Measurements from ENCODE around the gene SLC25A19.

The SLC25A19 gene

DNA sequence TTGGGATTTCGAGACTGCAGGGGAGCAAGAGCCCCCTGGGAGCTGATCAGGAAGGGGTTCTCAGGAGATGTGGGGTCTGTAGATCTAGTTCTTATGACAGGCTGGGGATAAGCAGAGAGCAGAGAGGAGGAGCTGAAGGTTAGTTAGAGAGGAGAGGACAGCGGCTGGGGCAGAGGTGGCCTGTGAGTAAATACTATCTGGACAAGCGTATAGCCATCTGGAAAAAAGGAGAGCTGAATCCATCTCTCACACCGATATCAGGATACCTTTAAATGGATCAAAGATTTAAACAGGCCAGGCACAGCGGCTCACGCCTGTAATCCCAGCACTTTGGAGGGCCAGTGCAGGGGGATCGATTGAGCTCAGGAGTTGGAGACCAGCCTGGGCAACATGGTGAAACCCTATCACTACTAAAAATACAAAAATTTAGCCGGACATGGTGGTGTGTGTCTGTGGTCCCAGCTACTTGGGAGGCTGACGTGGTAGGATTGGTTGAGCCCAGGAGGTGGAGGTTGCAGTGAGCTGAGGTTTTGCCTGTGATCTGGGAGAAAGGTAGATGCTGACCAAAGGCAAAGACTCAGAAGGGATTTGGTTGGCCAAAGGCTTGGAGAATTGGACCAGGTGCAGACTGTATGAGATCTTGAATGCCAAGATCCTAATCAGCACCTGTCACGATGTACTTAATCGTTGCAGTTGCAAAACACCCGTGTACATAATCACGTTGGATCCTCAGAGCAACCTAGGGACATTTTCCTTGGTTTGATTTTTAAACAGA, 18.9 kb upstream of the SLC25A19 start:
- TF ChIP-seq ZNF565 (CRISPR knock-in tag; conservative IDR thresholded peaks at IDR 0.05; ENCODE audit: low read depth) (no peak), ZNF70 (CRISPR knock-in tag; IDR thresholded peaks at IDR 0.05) (no peak), BACH2 (CRISPR knock-in tag; IDR thresholded peaks at IDR 0.05; ENCODE audit: borderline replicate concordance) (no peak), OSR1 (CRISPR knock-in tag; IDR thresholded peaks at IDR 0.05) (no peak), PPARA (CRISPR knock-in tag; IDR thresholded peaks at IDR 0.05; ENCODE audit: borderline replicate concordance) (no peak), ZNF8 (CRISPR knock-in tag; IDR thresholded peaks at IDR 0.05) (no peak), ARNTL (CRISPR knock-in tag; IDR thresholded peaks at IDR 0.05; ENCODE audit: borderline replicate concordance, low read depth) (no peak), SNAI2 (CRISPR knock-in tag; IDR thresholded peaks at IDR 0.05) (no peak), ESRRG (CRISPR knock-in tag; IDR thresholded peaks at IDR 0.05) (no peak), TOX (CRISPR knock-in tag; IDR thresholded peaks at IDR 0.05; ENCODE audit: borderline replicate concordance) (no peak), TCF4 (CRISPR knock-in tag; IDR thresholded peaks at IDR 0.05; ENCODE audit: borderline replicate concordance) (no peak)
- TF ChIP-seq, protein P1, sequence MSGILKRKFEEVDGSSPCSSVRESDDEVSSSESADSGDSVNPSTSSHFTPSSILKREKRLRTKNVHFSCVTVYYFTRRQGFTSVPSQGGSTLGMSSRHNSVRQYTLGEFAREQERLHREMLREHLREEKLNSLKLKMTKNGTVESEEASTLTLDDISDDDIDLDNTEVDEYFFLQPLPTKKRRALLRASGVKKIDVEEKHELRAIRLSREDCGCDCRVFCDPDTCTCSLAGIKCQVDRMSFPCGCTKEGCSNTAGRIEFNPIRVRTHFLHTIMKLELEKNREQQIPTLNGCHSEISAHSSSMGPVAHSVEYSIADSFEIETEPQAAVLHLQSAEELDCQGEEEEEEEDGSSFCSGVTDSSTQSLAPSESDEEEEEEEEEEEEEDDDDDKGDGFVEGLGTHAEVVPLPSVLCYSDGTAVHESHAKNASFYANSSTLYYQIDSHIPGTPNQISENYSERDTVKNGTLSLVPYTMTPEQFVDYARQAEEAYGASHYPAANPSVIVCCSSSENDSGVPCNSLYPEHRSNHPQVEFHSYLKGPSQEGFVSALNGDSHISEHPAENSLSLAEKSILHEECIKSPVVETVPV (CRISPR knock-in tag; IDR thresholded peaks at IDR 0.05) = no peak
- TF ChIP-seq, protein P2, sequence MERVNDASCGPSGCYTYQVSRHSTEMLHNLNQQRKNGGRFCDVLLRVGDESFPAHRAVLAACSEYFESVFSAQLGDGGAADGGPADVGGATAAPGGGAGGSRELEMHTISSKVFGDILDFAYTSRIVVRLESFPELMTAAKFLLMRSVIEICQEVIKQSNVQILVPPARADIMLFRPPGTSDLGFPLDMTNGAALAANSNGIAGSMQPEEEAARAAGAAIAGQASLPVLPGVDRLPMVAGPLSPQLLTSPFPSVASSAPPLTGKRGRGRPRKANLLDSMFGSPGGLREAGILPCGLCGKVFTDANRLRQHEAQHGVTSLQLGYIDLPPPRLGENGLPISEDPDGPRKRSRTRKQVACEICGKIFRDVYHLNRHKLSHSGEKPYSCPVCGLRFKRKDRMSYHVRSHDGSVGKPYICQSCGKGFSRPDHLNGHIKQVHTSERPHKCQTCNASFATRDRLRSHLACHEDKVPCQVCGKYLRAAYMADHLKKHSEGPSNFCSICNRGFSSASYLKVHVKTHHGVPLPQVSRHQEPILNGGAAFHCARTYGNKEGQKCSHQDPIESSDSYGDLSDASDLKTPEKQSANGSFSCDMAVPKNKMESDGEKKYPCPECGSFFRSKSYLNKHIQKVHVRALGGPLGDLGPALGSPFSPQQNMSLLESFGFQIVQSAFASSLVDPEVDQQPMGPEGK (CRISPR knock-in tag; IDR thresholded peaks at IDR 0.05; ENCODE audit: borderline replicate concordance) = no peak
- TF ChIP-seq, protein P3, sequence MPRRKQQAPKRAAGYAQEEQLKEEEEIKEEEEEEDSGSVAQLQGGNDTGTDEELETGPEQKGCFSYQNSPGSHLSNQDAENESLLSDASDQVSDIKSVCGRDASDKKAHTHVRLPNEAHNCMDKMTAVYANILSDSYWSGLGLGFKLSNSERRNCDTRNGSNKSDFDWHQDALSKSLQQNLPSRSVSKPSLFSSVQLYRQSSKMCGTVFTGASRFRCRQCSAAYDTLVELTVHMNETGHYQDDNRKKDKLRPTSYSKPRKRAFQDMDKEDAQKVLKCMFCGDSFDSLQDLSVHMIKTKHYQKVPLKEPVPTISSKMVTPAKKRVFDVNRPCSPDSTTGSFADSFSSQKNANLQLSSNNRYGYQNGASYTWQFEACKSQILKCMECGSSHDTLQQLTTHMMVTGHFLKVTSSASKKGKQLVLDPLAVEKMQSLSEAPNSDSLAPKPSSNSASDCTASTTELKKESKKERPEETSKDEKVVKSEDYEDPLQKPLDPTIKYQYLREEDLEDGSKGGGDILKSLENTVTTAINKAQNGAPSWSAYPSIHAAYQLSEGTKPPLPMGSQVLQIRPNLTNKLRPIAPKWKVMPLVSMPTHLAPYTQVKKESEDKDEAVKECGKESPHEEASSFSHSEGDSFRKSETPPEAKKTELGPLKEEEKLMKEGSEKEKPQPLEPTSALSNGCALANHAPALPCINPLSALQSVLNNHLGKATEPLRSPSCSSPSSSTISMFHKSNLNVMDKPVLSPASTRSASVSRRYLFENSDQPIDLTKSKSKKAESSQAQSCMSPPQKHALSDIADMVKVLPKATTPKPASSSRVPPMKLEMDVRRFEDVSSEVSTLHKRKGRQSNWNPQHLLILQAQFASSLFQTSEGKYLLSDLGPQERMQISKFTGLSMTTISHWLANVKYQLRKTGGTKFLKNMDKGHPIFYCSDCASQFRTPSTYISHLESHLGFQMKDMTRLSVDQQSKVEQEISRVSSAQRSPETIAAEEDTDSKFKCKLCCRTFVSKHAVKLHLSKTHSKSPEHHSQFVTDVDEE (CRISPR knock-in tag; IDR thresholded peaks at IDR 0.05) = no peak
- no peak for ATAC-seq

DNA sequence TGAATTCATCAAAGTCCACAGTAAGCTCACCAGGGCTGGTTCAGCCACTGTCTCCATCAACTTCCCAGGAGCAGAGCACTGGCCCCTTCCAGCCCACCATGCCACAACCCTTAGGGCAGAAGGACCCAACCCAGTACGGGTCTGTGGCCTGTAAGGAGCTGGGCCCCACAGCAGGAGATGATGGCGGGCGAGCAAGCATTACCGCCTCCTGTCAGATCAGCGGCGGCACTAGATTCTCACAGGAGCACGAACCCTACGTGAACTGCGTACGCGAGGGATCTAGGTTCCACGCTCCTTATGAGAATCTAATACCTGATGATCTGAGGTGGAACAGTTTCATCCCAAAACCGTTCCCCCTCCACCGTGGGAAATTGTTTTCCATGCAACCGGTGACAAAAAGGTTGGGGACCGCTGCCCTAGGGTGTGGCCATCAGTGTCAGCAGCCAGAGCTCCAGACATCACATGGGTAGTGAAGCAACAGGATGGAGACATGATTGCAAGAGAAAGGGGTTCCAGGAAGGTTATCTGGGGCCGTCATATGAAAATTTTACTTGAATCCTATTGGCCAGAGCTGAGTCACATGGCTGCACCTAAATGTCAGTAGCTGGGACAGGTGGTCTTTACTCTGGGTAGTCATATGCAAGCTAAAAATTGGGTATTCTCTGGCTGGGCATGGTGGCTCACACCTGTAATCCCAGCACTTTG, 12.4 kb upstream of the SLC25A19 start:
- no peak for ATAC-seq
- no peak for TF ChIP-seq ZNF8 (CRISPR knock-in tag; IDR thresholded peaks at IDR 0.05)
- TF ChIP-seq, protein P4, sequence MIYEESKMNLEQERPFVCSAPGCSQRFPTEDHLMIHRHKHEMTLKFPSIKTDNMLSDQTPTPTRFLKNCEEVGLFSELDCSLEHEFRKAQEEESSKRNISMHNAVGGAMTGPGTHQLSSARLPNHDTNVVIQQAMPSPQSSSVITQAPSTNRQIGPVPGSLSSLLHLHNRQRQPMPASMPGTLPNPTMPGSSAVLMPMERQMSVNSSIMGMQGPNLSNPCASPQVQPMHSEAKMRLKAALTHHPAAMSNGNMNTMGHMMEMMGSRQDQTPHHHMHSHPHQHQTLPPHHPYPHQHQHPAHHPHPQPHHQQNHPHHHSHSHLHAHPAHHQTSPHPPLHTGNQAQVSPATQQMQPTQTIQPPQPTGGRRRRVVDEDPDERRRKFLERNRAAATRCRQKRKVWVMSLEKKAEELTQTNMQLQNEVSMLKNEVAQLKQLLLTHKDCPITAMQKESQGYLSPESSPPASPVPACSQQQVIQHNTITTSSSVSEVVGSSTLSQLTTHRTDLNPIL (CRISPR knock-in tag; IDR thresholded peaks at IDR 0.05; ENCODE audit: low read depth) = no peak
- no peak for TF ChIP-seq GLIS3 (CRISPR knock-in tag; IDR thresholded peaks at IDR 0.05)

DNA sequence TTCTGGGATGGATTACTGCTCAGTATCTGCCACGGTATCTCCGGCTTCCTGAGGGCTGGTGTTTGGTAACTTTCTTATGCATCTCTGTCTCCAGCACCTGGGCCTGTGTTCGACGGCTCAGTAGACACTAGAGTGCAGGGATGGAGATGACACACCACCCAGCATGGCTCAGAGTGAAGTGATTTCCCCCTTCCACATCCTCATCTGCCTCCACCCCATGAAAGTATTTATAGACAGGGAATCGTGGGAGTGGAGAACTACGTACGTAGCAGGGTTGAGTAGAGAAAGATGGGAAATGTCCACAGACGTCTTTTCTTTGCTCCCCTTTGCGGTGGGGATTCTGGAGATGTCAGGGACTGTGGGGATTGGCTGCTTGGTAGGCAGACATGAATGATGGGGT, 11.8 kb upstream of the SLC25A19 start:
- no peak for ATAC-seq
- TF ChIP-seq, protein P5, sequence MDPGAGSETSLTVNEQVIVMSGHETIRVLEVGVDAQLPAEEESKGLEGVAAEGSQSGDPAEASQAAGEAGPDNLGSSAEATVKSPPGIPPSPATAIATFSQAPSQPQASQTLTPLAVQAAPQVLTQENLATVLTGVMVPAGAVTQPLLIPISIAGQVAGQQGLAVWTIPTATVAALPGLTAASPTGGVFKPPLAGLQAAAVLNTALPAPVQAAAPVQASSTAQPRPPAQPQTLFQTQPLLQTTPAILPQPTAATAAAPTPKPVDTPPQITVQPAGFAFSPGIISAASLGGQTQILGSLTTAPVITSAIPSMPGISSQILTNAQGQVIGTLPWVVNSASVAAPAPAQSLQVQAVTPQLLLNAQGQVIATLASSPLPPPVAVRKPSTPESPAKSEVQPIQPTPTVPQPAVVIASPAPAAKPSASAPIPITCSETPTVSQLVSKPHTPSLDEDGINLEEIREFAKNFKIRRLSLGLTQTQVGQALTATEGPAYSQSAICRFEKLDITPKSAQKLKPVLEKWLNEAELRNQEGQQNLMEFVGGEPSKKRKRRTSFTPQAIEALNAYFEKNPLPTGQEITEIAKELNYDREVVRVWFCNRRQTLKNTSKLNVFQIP (CRISPR knock-in tag; IDR thresholded peaks at IDR 0.05; ENCODE audit: borderline replicate concordance, low read depth) = no peak
- TF ChIP-seq RARB (CRISPR knock-in tag; IDR thresholded peaks at IDR 0.05) = no peak
- no peak for TF ChIP-seq ZFP30 (CRISPR knock-in tag; IDR thresholded peaks at IDR 0.05)
- TF ChIP-seq ZFP3 (CRISPR knock-in tag; IDR thresholded peaks at IDR 0.05) = no peak
- TF ChIP-seq TOX (CRISPR knock-in tag; IDR thresholded peaks at IDR 0.05; ENCODE audit: borderline replicate concordance) = no peak
- no peak for TF ChIP-seq SNAI2 (CRISPR knock-in tag; IDR thresholded peaks at IDR 0.05)
- TF ChIP-seq CSDC2 (CRISPR knock-in tag; IDR thresholded peaks at IDR 0.05) = no peak
- TF ChIP-seq TCF4 (CRISPR knock-in tag; IDR thresholded peaks at IDR 0.05; ENCODE audit: borderline replicate concordance) = no peak
- no peak for TF ChIP-seq ESRRG (CRISPR knock-in tag; IDR thresholded peaks at IDR 0.05)

Data from SK-N-SH treated with all-trans-retinoic acid at 6 μM for 48 hours (cell line).